Measurements from ENCODE around the gene HIC1.

The HIC1 gene

DNA sequence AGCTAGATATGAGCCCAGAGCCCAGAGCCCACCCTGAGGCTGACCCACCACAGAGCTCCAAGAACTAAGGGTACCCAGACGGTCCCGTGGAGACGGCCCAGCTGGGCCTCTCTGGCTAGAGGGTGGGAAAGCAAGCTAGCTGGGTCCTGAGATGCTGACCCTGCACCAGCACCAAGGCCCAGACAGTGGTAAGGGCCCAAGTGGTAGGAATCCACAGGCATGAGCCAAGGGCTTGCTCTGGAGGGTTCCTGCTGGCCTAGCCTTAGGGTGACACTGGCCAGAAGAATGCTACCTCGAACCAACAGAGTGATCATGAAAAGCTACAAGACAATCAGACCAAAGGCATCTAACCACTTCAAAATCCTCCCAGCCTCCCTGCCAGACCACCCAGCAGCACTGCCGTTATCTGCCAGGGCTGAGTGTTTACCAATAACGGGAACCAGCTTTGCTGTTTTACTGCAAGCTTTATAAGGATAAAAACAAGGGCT, 13.2 kb downstream of the HIC1 start:
- Histone ChIP-seq H3K27ac (ENCODE audit: insufficient read depth, low read length, poor library complexity, severe bottlenecking) (no peak overlapping the region), H3K4me1 (ENCODE audit: control insufficient read depth, insufficient read depth, low read length, poor library complexity, severe bottlenecking) (no peaks in the 10 kb centered on the region), H3K27me3 (replicated peaks; ENCODE audit: control insufficient read depth, insufficient read depth, low read length, poor library complexity, severe bottlenecking) (no peaks in the 10 kb centered on the region), H3K9me3 (ENCODE audit: control insufficient read depth, low read length) (no peaks in the 10 kb centered on the region), H3K36me3 (ENCODE audit: control insufficient read depth, insufficient read depth, low read length) (peaks cover 64% of the 10 kb centered on the region), H3K4me3 (ENCODE audit: insufficient read depth, low read depth, low read length, poor library complexity, severe bottlenecking) (no peak overlapping the region)
- DNase-seq: no peak

DNA sequence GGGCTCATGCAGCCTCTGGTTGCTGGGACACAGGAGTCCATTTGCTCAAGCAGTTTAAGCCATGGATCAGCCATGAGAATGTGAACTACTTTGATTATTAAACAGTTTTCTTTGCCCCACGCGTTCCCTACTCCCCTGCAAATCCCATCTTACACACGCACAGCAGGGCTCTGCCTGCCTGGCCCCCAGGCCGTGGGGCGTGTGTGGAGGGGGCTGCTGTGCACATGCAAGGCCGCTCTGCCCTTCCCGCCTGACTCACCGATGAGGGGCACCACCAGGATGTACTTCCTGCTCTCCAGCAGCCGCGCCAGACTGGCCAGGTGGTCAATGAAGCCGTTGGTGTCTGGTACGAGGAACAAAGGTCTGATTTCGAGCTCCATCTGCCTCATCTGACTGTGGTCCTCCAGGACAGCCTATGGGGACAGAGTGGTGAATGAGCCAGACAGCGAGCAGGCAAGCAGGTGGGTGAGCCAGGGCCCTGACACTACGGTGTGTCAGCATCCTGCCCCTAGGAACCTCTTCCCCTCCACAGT, 13.7 kb downstream of the HIC1 start:
- no peaks in the 10 kb centered on the region for H3K9me3 ChIP-seq (ENCODE audit: control insufficient read depth, low read length)
- H3K4me1 ChIP-seq (ENCODE audit: control insufficient read depth, insufficient read depth, low read length, poor library complexity, severe bottlenecking): no peaks in the 10 kb centered on the region
- no peaks in the 10 kb centered on the region for H3K27me3 ChIP-seq (replicated peaks; ENCODE audit: control insufficient read depth, insufficient read depth, low read length, poor library complexity, severe bottlenecking)
- H3K27ac ChIP-seq (ENCODE audit: insufficient read depth, low read length, poor library complexity, severe bottlenecking): no peak overlapping the region
- DNase-seq: no peak
- peaks cover 59% of the 10 kb centered on the region for H3K36me3 ChIP-seq (ENCODE audit: control insufficient read depth, insufficient read depth, low read length)
- no peak overlapping the region for H3K4me3 ChIP-seq (ENCODE audit: insufficient read depth, low read depth, low read length, poor library complexity, severe bottlenecking)

DNA sequence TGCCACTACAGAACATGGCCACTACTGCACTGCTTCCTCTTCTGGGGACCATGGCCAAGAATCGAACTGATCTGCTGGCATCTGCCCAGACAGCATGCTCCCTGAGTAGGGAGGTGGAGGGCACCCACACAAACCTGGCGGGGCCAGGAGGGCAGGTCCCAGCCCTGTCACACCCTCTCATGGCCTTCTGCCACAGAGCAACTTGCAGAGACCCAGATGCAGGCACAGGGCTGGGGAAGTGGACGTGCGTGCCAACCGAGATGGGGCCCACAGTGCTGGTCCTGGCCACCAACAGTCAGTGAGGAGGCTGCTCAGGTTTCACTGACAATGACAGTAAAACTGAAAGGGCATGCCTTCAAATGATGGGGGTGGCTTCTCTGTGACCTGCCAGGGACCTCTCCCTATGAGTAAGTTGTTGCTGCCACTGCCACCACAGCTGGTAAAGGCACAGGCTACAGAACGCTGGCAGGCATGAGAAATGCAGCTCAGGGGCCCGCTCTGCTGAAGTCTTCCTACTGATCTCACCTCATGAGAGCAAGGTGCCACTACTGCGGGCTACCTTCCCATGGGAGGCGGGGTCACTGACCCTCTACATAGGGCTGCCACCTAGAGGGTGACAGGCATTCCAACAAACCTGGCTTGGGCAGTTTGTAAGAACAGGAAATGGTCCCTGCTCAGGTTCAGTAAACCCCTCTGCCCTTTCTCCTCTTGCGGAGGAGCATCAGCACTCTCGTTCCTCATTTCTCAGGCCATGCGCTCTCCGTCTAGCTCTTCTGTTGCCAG, 15.5 kb downstream of the HIC1 start:
- H3K36me3 ChIP-seq (ENCODE audit: control insufficient read depth, insufficient read depth, low read length): peaks cover 55% of the 10 kb centered on the region

DNA sequence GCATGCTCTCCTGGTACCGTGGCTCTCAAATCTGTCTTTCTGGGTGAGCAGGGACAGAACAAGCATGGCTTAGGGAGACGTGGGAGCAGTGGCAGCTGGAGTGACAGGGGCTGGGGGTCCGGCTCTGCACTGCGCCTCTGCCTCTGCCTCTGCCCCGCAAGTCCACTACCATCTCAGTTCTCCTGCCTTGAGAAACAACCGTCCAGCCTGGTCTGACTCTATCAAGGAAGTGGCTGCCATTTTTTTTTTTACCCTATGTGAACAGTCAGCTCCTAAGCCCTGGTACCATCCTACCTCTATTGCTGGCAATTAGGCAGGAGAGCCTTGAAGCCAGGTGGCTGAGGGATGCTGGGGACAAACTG, 16.1 kb downstream of the HIC1 start:
- no peak overlapping the region for H3K27ac ChIP-seq (ENCODE audit: insufficient read depth, low read length, poor library complexity, severe bottlenecking)
- no peaks in the 10 kb centered on the region for H3K27me3 ChIP-seq (replicated peaks; ENCODE audit: control insufficient read depth, insufficient read depth, low read length, poor library complexity, severe bottlenecking)
- no peak overlapping the region for H3K4me3 ChIP-seq (ENCODE audit: insufficient read depth, low read depth, low read length, poor library complexity, severe bottlenecking)
- no peak for DNase-seq
- H3K36me3 ChIP-seq (ENCODE audit: control insufficient read depth, insufficient read depth, low read length): peaks cover 54% of the 10 kb centered on the region
- H3K4me1 ChIP-seq (ENCODE audit: control insufficient read depth, insufficient read depth, low read length, poor library complexity, severe bottlenecking): no peaks in the 10 kb centered on the region
- H3K9me3 ChIP-seq (ENCODE audit: control insufficient read depth, low read length): no peaks in the 10 kb centered on the region

More for the DNA sequence above, 15.5 kb downstream of the HIC1 start:
- DNase-seq: no peak
- H3K9me3 ChIP-seq (ENCODE audit: control insufficient read depth, low read length): no peaks in the 10 kb centered on the region
- H3K4me1 ChIP-seq (ENCODE audit: control insufficient read depth, insufficient read depth, low read length, poor library complexity, severe bottlenecking): no peaks in the 10 kb centered on the region
- H3K27me3 ChIP-seq (replicated peaks; ENCODE audit: control insufficient read depth, insufficient read depth, low read length, poor library complexity, severe bottlenecking): no peaks in the 10 kb centered on the region
- H3K4me3 ChIP-seq (ENCODE audit: insufficient read depth, low read depth, low read length, poor library complexity, severe bottlenecking): no peak overlapping the region
- H3K27ac ChIP-seq (ENCODE audit: insufficient read depth, low read length, poor library complexity, severe bottlenecking): no peak overlapping the region

DNA sequence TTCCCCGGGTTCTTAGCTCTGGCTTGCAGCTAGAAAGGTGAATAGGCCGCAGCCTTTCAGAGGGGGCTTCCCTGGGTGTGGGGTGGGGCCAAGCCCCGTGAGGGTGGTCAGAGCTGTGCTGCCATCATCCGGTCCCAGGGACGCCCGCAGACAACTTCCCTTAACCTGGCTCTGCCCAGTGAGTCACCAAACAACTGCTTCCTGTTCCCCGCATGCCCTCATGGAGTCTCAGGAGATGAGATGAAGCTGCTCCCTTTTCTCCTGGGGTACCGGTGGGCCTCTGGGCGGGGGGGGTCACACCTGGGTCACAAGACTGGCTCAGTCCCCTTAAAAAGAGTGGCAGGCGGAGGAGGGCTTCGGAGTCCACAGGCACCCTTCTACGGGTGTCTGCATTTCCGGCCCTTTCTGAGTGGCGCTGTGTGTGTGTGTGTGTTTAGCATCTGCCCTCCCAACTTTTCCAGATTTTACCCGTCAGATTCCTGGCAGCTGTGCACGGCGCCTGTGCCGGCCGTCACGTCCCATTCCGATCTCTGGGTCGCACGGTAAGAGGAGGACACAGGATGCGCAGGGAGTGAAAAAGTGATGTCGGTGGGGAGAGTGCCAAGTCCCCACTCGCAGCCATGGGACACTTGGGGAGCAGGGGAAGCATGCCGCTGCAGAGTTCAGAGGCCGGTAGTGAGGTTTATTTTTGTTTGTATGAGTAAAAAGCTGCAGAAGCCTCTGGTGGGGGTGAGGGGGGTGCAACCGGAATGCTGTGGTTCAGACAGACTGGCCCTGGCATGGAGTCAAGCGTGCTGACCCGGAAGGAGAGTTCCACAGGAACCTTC, 16.8 kb downstream of the HIC1 start:
- Histone ChIP-seq H3K9me3 (ENCODE audit: control insufficient read depth, low read length) (no peaks in the 10 kb centered on the region), H3K4me1 (ENCODE audit: control insufficient read depth, insufficient read depth, low read length, poor library complexity, severe bottlenecking) (no peaks in the 10 kb centered on the region), H3K36me3 (ENCODE audit: control insufficient read depth, insufficient read depth, low read length) (peaks cover 52% of the 10 kb centered on the region), H3K4me3 (ENCODE audit: insufficient read depth, low read depth, low read length, poor library complexity, severe bottlenecking) (no peak overlapping the region), H3K27ac (ENCODE audit: insufficient read depth, low read length, poor library complexity, severe bottlenecking) (no peak overlapping the region), H3K27me3 (replicated peaks; ENCODE audit: control insufficient read depth, insufficient read depth, low read length, poor library complexity, severe bottlenecking) (no peaks in the 10 kb centered on the region)
- DNase-seq: no peak

DNA sequence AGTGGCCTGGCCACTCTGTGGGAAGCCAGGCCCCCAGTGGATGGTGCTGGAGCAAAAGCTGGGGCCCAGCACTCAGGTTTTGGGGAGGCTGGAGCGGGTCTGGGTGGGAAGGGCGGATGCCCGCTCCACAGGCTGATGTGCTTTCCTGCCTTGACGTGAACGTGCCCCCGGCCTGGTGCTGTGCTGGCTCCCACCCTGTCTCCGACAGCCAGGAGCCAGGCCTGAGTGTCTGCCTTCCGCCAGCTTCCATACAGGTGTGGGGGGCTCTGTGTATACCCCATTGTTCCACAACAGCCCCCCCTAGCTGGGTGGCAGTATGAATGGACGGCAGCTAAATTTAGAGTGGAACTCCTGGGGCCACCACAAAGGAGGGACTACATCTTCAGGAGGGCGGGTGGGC, 20.0 kb downstream of the HIC1 start:
- H3K4me3 ChIP-seq (ENCODE audit: insufficient read depth, low read depth, low read length, poor library complexity, severe bottlenecking): no peak overlapping the region
- no peaks in the 10 kb centered on the region for H3K9me3 ChIP-seq (ENCODE audit: control insufficient read depth, low read length)
- H3K27me3 ChIP-seq (replicated peaks; ENCODE audit: control insufficient read depth, insufficient read depth, low read length, poor library complexity, severe bottlenecking): no peaks in the 10 kb centered on the region
- DNase-seq: no peak
- peaks cover 38% of the 10 kb centered on the region for H3K36me3 ChIP-seq (ENCODE audit: control insufficient read depth, insufficient read depth, low read length)
- no peaks in the 10 kb centered on the region for H3K4me1 ChIP-seq (ENCODE audit: control insufficient read depth, insufficient read depth, low read length, poor library complexity, severe bottlenecking)
- no peak overlapping the region for H3K27ac ChIP-seq (ENCODE audit: insufficient read depth, low read length, poor library complexity, severe bottlenecking)

DNA sequence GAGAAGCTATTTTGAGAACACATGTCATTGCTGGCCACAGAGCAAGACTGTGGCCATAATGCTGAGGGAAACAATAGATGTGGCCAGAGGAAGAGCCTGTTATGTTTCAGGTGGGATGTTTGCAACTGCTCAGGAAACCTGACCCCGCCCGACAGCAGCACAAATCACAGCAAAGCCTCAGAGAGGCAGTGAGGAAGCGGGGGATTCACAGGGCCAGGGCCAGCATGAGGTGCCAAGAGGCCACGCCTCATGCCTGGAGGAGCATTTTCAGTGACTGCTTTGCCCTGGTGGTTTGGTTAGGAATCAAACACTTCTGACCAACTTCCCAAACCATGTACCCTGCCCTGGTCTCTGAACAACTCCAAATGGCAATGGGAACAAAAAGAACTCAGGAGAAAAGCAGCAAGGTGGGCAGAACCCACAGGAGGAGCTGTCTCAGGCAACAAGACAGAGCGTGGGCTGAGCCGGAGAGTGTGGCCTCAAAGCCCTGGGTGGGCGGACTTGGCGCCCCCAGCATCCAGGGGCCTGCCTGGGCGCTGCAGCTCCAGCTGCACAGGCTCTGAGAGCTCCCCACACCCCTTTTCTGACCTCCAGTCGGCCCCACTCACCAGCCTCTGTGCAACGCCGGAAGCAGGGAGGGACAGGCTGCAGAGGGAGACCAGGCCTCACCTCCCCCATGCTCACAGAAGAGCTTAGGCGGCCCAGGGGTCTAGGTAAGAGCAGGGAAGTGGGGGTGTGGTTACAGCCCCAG, 20.6 kb downstream of the HIC1 start:
- H3K9me3 ChIP-seq (ENCODE audit: control insufficient read depth, low read length): no peaks in the 10 kb centered on the region
- DNase-seq: no peak
- no peaks in the 10 kb centered on the region for H3K4me1 ChIP-seq (ENCODE audit: control insufficient read depth, insufficient read depth, low read length, poor library complexity, severe bottlenecking)
- no peaks in the 10 kb centered on the region for H3K27me3 ChIP-seq (replicated peaks; ENCODE audit: control insufficient read depth, insufficient read depth, low read length, poor library complexity, severe bottlenecking)
- H3K4me3 ChIP-seq (ENCODE audit: insufficient read depth, low read depth, low read length, poor library complexity, severe bottlenecking): no peak overlapping the region
- no peak overlapping the region for H3K27ac ChIP-seq (ENCODE audit: insufficient read depth, low read length, poor library complexity, severe bottlenecking)
- H3K36me3 ChIP-seq (ENCODE audit: control insufficient read depth, insufficient read depth, low read length): peaks cover 43% of the 10 kb centered on the region

DNA sequence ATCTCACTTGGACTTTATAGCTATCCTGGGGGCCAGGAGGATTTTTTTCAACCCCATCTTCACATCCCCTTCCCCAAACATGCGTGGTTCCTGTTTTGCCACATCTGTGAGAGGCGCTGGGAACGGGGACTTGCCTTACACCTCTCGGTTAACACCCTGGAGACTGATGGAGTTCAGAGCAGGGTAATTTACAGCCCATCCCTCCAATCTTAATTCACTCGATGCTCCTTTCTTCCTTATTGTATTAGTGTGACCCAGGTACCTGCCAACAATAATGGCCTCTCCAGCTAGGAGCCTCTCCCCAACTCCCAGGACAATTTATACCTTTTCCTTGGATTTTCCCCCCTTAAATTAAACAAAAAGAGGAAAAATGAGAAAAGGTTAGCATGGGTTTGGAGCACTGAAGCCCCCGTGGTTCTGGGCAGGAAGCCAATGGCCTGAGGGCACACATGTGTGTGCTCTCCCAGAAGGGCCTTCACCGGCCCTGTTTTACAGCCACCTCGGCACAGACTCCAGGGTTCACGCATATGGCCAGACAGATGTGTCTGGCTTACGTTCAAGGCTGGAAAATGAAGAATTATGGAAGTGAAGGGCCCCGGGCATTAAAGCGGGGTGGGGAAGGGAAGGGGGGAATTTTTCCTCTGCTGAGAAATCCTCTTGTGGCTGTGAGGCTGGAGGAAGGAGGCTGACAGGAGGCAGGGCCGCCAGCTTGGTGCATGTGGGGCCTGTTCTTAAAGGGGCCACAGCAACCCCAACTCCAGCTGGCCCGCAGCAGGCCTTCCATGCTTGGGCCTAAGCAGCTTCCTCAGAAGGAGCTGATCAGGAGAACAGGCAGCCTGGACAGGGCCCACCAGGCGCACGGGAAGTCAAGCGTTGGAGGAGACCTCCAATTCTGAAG, 21.4 kb downstream of the HIC1 start:
- Histone ChIP-seq H3K4me3 (ENCODE audit: insufficient read depth, low read depth, low read length, poor library complexity, severe bottlenecking) (no peak overlapping the region), H3K9me3 (ENCODE audit: control insufficient read depth, low read length) (no peaks in the 10 kb centered on the region), H3K36me3 (ENCODE audit: control insufficient read depth, insufficient read depth, low read length) (peaks cover 49% of the 10 kb centered on the region), H3K27ac (ENCODE audit: insufficient read depth, low read length, poor library complexity, severe bottlenecking) (no peak overlapping the region), H3K27me3 (replicated peaks; ENCODE audit: control insufficient read depth, insufficient read depth, low read length, poor library complexity, severe bottlenecking) (no peaks in the 10 kb centered on the region), H3K4me1 (ENCODE audit: control insufficient read depth, insufficient read depth, low read length, poor library complexity, severe bottlenecking) (no peaks in the 10 kb centered on the region)
- DNase-seq: no peak

DNA sequence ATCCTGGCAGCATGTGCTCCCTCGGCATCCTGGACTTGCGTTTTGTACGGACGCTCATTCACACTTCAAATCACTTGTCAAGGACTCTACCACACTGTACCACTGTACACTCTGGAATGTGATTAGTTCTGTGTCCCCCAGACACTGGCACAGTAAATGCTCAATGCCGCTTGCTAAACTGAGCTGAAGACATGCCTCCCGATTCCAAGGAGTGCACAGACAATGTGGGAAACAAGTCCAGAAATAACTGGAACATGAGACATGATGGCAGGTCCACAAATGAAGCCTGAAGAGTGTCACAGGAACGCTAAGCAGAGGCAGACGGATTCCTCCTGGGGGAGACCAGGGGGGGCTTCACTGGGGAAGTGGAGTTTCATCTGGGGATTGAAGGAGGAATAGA, 22.1 kb downstream of the HIC1 start:
- no peak for DNase-seq
- Histone ChIP-seq H3K4me1 (ENCODE audit: control insufficient read depth, insufficient read depth, low read length, poor library complexity, severe bottlenecking) (no peaks in the 10 kb centered on the region), H3K36me3 (ENCODE audit: control insufficient read depth, insufficient read depth, low read length) (peaks cover 51% of the 10 kb centered on the region), H3K27ac (ENCODE audit: insufficient read depth, low read length, poor library complexity, severe bottlenecking) (no peak overlapping the region), H3K9me3 (ENCODE audit: control insufficient read depth, low read length) (no peaks in the 10 kb centered on the region), H3K27me3 (replicated peaks; ENCODE audit: control insufficient read depth, insufficient read depth, low read length, poor library complexity, severe bottlenecking) (no peaks in the 10 kb centered on the region), H3K4me3 (ENCODE audit: insufficient read depth, low read depth, low read length, poor library complexity, severe bottlenecking) (no peak overlapping the region)
